ENCODE results near the gene THBD. TPM values are rescaled to one million over a fixed set of nuclear protein-coding genes. Genes with fewer than 3 reads are reported as not detected.

THBD gene
- total and polyA plus RNA-seq, 2 experiments from 2014 or later: 0.10 to 0.97 TPM

DNA sequence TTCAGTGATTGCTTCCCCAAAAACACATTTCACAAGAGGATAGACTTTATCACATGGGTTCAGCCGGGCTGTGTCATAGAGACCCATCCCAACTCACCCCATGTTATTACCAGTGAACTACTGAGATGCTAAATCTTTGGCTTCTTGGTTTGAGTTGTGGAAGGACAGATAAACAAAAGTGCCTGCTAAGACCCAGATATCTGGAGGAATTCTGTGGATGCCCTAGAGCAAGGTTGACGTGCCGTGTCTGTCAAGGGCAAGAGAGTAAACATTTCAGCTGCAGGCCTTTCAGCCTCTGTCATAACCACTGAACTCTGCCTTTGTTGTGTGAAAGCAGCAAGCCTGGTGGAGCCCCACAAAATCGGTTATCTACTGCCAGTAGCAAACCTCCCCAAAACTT, 11.2 kb upstream of the THBD start:
- H3F3A ChIP-seq (replicated peaks; ENCODE audit: low read depth): no peaks in the 10 kb centered on the region
- DNase-seq (ENCODE audit: low spot score) (no peak), ATAC-seq (no peak)
- Mint-ChIP-seq H3K4me1 (peaks cover 24% of the 10 kb centered on the region), H3K27ac (no peak overlapping the region), H3K4me3 (no peak overlapping the region), H3K27me3 (ENCODE audit: insufficient read depth, low read depth, poor library complexity) (peaks cover 2% of the 10 kb centered on the region), H3K36me3 (ENCODE audit: low read depth) (no peaks in the 10 kb centered on the region), H3K9me3 (0 out of 3 replicates have a peak, but pooled peaks cover 3% of the 10 kb centered on the region)
- no peak overlapping the region for H3K4me3 ChIP-seq
- no peaks in the 10 kb centered on the region for H3K27me3 ChIP-seq (ENCODE audit: insufficient read depth)
- TF ChIP-seq CREB1 (CRISPR knock-in tag; IDR thresholded peaks at IDR 0.05; ENCODE audit: low read depth): no peak
- no peak for TF ChIP-seq CTCF (conservative IDR thresholded peaks at IDR 0.05; ENCODE audit: low read depth in 2 of 2)
- no peak for TF ChIP-seq STAT1 (IDR thresholded peaks at IDR 0.05; ENCODE audit: unreplicated experiment)
- TF ChIP-seq ZNF331 (CRISPR knock-in tag; IDR thresholded peaks at IDR 0.05; ENCODE audit: low read depth): no peak
- TF ChIP-seq, protein P1, sequence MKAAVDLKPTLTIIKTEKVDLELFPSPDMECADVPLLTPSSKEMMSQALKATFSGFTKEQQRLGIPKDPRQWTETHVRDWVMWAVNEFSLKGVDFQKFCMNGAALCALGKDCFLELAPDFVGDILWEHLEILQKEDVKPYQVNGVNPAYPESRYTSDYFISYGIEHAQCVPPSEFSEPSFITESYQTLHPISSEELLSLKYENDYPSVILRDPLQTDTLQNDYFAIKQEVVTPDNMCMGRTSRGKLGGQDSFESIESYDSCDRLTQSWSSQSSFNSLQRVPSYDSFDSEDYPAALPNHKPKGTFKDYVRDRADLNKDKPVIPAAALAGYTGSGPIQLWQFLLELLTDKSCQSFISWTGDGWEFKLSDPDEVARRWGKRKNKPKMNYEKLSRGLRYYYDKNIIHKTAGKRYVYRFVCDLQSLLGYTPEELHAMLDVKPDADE (IDR thresholded peaks at IDR 0.05): no peak
- TF ChIP-seq JUNB (IDR thresholded peaks at IDR 0.05; ENCODE audit: unreplicated experiment): no peak
- TF ChIP-seq, protein P2, sequence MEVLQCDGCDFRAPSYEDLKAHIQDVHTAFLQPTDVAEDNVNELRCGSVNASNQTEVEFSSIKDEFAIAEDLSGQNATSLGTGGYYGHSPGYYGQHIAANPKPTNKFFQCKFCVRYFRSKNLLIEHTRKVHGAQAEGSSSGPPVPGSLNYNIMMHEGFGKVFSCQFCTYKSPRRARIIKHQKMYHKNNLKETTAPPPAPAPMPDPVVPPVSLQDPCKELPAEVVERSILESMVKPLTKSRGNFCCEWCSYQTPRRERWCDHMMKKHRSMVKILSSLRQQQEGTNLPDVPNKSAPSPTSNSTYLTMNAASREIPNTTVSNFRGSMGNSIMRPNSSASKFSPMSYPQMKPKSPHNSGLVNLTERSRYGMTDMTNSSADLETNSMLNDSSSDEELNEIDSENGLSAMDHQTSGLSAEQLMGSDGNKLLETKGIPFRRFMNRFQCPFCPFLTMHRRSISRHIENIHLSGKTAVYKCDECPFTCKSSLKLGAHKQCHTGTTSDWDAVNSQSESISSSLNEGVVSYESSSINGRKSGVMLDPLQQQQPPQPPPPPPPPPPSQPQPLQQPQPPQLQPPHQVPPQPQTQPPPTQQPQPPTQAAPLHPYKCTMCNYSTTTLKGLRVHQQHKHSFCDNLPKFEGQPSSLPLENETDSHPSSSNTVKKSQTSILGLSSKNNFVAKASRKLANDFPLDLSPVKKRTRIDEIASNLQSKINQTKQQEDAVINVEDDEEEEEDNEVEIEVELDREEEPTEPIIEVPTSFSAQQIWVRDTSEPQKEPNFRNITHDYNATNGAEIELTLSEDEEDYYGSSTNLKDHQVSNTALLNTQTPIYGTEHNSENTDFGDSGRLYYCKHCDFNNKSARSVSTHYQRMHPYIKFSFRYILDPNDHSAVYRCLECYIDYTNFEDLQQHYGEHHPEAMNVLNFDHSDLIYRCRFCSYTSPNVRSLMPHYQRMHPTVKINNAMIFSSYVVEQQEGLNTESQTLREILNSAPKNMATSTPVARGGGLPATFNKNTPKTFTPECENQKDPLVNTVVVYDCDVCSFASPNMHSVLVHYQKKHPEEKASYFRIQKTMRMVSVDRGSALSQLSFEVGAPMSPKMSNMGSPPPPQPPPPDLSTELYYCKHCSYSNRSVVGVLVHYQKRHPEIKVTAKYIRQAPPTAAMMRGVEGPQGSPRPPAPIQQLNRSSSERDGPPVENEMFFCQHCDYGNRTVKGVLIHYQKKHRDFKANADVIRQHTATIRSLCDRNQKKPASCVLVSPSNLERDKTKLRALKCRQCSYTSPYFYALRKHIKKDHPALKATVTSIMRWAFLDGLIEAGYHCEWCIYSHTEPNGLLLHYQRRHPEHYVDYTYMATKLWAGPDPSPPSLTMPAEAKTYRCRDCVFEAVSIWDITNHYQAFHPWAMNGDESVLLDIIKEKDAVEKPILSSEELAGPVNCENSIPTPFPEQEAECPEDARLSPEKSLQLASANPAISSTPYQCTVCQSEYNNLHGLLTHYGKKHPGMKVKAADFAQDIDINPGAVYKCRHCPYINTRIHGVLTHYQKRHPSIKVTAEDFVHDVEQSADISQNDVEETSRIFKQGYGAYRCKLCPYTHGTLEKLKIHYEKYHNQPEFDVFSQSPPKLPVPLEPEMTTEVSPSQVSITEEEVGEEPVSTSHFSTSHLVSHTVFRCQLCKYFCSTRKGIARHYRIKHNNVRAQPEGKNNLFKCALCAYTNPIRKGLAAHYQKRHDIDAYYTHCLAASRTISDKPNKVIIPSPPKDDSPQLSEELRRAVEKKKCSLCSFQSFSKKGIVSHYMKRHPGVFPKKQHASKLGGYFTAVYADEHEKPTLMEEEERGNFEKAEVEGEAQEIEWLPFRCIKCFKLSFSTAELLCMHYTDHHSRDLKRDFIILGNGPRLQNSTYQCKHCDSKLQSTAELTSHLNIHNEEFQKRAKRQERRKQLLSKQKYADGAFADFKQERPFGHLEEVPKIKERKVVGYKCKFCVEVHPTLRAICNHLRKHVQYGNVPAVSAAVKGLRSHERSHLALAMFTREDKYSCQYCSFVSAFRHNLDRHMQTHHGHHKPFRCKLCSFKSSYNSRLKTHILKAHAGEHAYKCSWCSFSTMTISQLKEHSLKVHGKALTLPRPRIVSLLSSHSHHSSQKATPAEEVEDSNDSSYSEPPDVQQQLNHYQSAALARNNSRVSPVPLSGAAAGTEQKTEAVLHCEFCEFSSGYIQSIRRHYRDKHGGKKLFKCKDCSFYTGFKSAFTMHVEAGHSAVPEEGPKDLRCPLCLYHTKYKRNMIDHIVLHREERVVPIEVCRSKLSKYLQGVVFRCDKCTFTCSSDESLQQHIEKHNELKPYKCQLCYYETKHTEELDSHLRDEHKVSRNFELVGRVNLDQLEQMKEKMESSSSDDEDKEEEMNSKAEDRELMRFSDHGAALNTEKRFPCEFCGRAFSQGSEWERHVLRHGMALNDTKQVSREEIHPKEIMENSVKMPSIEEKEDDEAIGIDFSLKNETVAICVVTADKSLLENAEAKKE (CRISPR knock-in tag; IDR thresholded peaks at IDR 0.05): no peak
- no peak for TF ChIP-seq EZH2 (IDR thresholded peaks at IDR 0.05; ENCODE audit: low read depth, unreplicated experiment)
- TF ChIP-seq, protein P3, sequence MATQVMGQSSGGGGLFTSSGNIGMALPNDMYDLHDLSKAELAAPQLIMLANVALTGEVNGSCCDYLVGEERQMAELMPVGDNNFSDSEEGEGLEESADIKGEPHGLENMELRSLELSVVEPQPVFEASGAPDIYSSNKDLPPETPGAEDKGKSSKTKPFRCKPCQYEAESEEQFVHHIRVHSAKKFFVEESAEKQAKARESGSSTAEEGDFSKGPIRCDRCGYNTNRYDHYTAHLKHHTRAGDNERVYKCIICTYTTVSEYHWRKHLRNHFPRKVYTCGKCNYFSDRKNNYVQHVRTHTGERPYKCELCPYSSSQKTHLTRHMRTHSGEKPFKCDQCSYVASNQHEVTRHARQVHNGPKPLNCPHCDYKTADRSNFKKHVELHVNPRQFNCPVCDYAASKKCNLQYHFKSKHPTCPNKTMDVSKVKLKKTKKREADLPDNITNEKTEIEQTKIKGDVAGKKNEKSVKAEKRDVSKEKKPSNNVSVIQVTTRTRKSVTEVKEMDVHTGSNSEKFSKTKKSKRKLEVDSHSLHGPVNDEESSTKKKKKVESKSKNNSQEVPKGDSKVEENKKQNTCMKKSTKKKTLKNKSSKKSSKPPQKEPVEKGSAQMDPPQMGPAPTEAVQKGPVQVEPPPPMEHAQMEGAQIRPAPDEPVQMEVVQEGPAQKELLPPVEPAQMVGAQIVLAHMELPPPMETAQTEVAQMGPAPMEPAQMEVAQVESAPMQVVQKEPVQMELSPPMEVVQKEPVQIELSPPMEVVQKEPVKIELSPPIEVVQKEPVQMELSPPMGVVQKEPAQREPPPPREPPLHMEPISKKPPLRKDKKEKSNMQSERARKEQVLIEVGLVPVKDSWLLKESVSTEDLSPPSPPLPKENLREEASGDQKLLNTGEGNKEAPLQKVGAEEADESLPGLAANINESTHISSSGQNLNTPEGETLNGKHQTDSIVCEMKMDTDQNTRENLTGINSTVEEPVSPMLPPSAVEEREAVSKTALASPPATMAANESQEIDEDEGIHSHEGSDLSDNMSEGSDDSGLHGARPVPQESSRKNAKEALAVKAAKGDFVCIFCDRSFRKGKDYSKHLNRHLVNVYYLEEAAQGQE (IDR thresholded peaks at IDR 0.05; ENCODE audit: unreplicated experiment): no peak
- TF ChIP-seq POLR2AphosphoS5 (IDR thresholded peaks at IDR 0.05; ENCODE audit: low read depth): no peak
- TF ChIP-seq EZH2phosphoT487 (IDR thresholded peaks at IDR 0.05; ENCODE audit: unreplicated experiment): no peak
- no peak for TF ChIP-seq ZNF114 (CRISPR knock-in tag; IDR thresholded peaks at IDR 0.05)
- no peak for TF ChIP-seq NANOG (IDR thresholded peaks at IDR 0.05; ENCODE audit: borderline replicate concordance)
- H2AFZ ChIP-seq: no peak overlapping the region
- H3K27ac ChIP-seq (ENCODE audit: low read depth): no peak overlapping the region
- no peaks in the 10 kb centered on the region for H3K79me2 ChIP-seq (replicated peaks; ENCODE audit: insufficient read depth)
- peaks cover 15% of the 10 kb centered on the region for H3K9me2 ChIP-seq (ENCODE audit: insufficient read depth)
- no peak overlapping the region for H3K4me2 ChIP-seq
- H4K20me1 ChIP-seq (replicated peaks; ENCODE audit: insufficient read depth): no peaks in the 10 kb centered on the region
- no peaks in the 10 kb centered on the region for H3K36me3 ChIP-seq (ENCODE audit: insufficient read depth)
- peaks cover 24% of the 10 kb centered on the region for H3K4me1 ChIP-seq (ENCODE audit: insufficient read depth)
